T-cell (primary cell): ENCODE results near the gene PSMD12. TPM values are rescaled to one million over a fixed set of nuclear protein-coding genes. Genes with fewer than 3 reads are reported as not detected.

ENCODE experiments used
- ATAC-seq, 4 experiments: fragments of 200-7000 bp in 3 of 4; fragments of 150-1000 bp in 1 of 4; cut with Tn5 transposase; replicated peaks in 1 of 4; 1 replicate in 3 of 4; 2 replicates in 1 of 4; pipeline ENCODE4 v1.10.0; 2021; ENCODE audit warnings: moderate library complexity in 3 of 4, mild to moderate bottlenecking in 2 of 4, moderate number of reproducible peaks in 1 of 4
- CTCF ChIA-PET, 2 donors: fragments of 300-600 bp; sonication (Branson Sonifier 250); formaldehyde crosslinking; loops; one replicate each; lab custom pipeline; 2022; ENCODE audit warnings: antibody characterized with exemption in 2 of 2; lab: Charles Lee
- POLR2A ChIA-PET, 2 donors: fragments of 300-600 bp; sonication (Branson Sonifier 250); formaldehyde crosslinking; loops; one replicate each; lab custom pipeline; 2022; ENCODE audit warnings: antibody characterized with exemption in 2 of 2; lab: Charles Lee
- DNase-seq, 35 experiments: peaks; one replicate each; pipeline versions ENCODE4 v3.0.0 to v3.0.0-alpha.2; 2013 to 2023
- H3K27ac ChIP-seq: one replicate; pipeline ENCODE4 v1.5.1; 2013; ENCODE audit warnings: low read length
- H3K27me3 ChIP-seq, 2 experiments: replicated peaks in 1 of 2; 1 replicate in 1 of 2; 2 replicates in 1 of 2; pipeline versions ENCODE4 v1.6.1 to v1.7.0; 2013; ENCODE audit warnings: low read length in 1 of 2, mixed read lengths in 1 of 2; ENCODE audit not compliant: control insufficient read depth in 2 of 2, insufficient read depth in 2 of 2; ENCODE audit errors: extremely low read depth in 1 of 2
- H3K36me3 ChIP-seq, 2 donors: 1 replicate in 1 of 2; 2 replicates in 1 of 2; pipeline versions ENCODE4 v1.6.1 to v1.7.0; 2013; ENCODE audit warnings: low read length in 1 of 2; ENCODE audit not compliant: control insufficient read depth in 2 of 2, insufficient read depth in 1 of 2; ENCODE audit errors: extremely low read depth in 1 of 2
- H3K4me1 ChIP-seq, 2 experiments: 1 replicate in 1 of 2; 2 replicates in 1 of 2; pipeline versions ENCODE4 v1.6.1 to v1.7.0; 2013; ENCODE audit warnings: low read length in 2 of 2, mixed read lengths in 1 of 2; ENCODE audit not compliant: insufficient read depth in 2 of 2, control insufficient read depth in 1 of 2; ENCODE audit errors: extremely low read depth in 1 of 2
- H3K4me3 ChIP-seq, 2 donors: 1 replicate in 1 of 2; 2 replicates in 1 of 2; pipeline versions ENCODE4 v1.5.1 to v1.7.0; 2013; ENCODE audit warnings: mild to moderate bottlenecking in 2 of 2, low read length in 1 of 2, moderate library complexity in 1 of 2; ENCODE audit not compliant: control insufficient read depth in 1 of 2; ENCODE audit errors: extremely low read depth in 1 of 2
- H3K9me3 ChIP-seq: 2 replicates; pipeline ENCODE4 v1.7.0; 2013
- H3K27ac Mint-ChIP-seq, 2 donors: one replicate each; pipeline ENCODE4 v1.8.0; 2020 to 2021; ENCODE audit warnings: mild to moderate bottlenecking in 2 of 2, mixed read lengths in 2 of 2
- H3K27me3 Mint-ChIP-seq, 2 donors: one replicate each; pipeline ENCODE4 v1.8.0; 2021 to 2022; ENCODE audit warnings: mixed read lengths in 2 of 2
- H3K36me3 Mint-ChIP-seq: one replicate; pipeline ENCODE4 v1.8.0; 2021; ENCODE audit warnings: mixed read lengths
- H3K4me1 Mint-ChIP-seq, 3 donors: one replicate each; pipeline ENCODE4 v1.8.0; 2020 to 2022; ENCODE audit warnings: mixed read lengths in 3 of 3, mild to moderate bottlenecking in 1 of 3
- H3K4me3 Mint-ChIP-seq, 3 donors: one replicate each; pipeline ENCODE4 v1.8.0; 2020 to 2022; ENCODE audit warnings: mild to moderate bottlenecking in 3 of 3, mixed read lengths in 3 of 3, moderate library complexity in 3 of 3
- H3K9me3 Mint-ChIP-seq, 3 donors: one replicate each; pipeline ENCODE4 v1.8.0; 2020 to 2022; ENCODE audit warnings: mixed read lengths in 3 of 3
- WGBS: methylation state at CpG from one replicate; pipeline ENCODE4 v1.1.5; 2013; ENCODE audit warnings: missing lambda C conversion rate; ENCODE audit not compliant: insufficient coverage; 5-methylcytosine and 5-hydroxymethylcytosine counted together
- total RNA-seq, 35 experiments: library from RNA in 6 of 35; stranded (reverse) in 6 of 35; fragments of 120-200 nt in 1 of 35; gene quantifications; one replicate each; pipeline versions ENCODE4 v1.2.1 to v1.2.4 and lab custom pipeline; 2013 to 2026

The PSMD12 gene
- total RNA-seq, 5 donors from 2014 or later (not counting 1 experiment from before 2014, with no cell fraction given): 28.1 to 49.9 (median 37.7) TPM

- peak overlapping the region; percentile 95 to 96 for H3K27ac Mint-ChIP-seq
- ATAC-seq (peak; percentile 8 to 14 (median 10)), DNase-seq (peak in 1 of 35 experiments; percentile 53)
- H3K9me3 Mint-ChIP-seq: no peaks in the 10 kb centered on the region
- no peaks in the 10 kb centered on the region for H3K9me3 ChIP-seq
- H3K4me1 ChIP-seq: peaks cover 18 to 24% of the 10 kb centered on the region in 2 experiments
- WGBS: 0% methylated on average over 8 of the region's 11 CpGs
- H3K27me3 ChIP-seq: no peaks in the 10 kb centered on the region
- ChIA-PET POLR2A (interaction anchor here in 1 of 2 donors (0.6 kb wide), 3 partner anchors 15 to 351 kb away, joined by 4 to 9 read pairs (median 6); no protein-coding TSS in a partner anchor), CTCF (interaction anchor here (0.5 to 4.5 kb wide), 4 partner anchors 11 to 797 kb away, joined by 4 to 30 read pairs (median 9); partner anchors contain the start of gene PITPNC1 (in 1 of the 2))
- no peaks in the 10 kb centered on the region for H3K27me3 Mint-ChIP-seq
- peaks cover 53 to 56% (median 54%) of the 10 kb centered on the region in 3 donors for H3K4me1 Mint-ChIP-seq
- H3K4me3 Mint-ChIP-seq: peak overlapping the region; percentile 87 to 96 (median 92)
- peak overlapping the region; percentile 94 for H3K27ac ChIP-seq
- peaks cover 0 to 7% of the 10 kb centered on the region in 2 donors for H3K36me3 ChIP-seq
- peaks cover 8% of the 10 kb centered on the region for H3K36me3 Mint-ChIP-seq
- peak overlapping the region; percentile 94 to 97 for H3K4me3 ChIP-seq
These were observed 612 bp downstream of the PSMD12 start for GRCh38 chr17:67365738-67366192.

GRCh38 chr17:67364847-67365737, 1.3 kb downstream of the PSMD12 start:
- H3K36me3 Mint-ChIP-seq: peaks cover 9% of the 10 kb centered on the region
- Histone ChIP-seq H3K36me3 (peaks cover 0 to 12% of the 10 kb centered on the region in 2 donors), H3K27me3 (no peaks in the 10 kb centered on the region), H3K4me3 (peak overlapping the region; percentile 94 to 97), H3K27ac (peak overlapping the region; percentile 94), H3K9me3 (no peaks in the 10 kb centered on the region), H3K4me1 (peaks cover 23 to 27% of the 10 kb centered on the region in 2 experiments)
- no peaks in the 10 kb centered on the region for H3K9me3 Mint-ChIP-seq
- peaks cover 59 to 62% (median 60%) of the 10 kb centered on the region in 3 donors for H3K4me1 Mint-ChIP-seq
- peak overlapping the region; percentile 87 to 96 (median 92) for H3K4me3 Mint-ChIP-seq
- ChIA-PET POLR2A (interaction anchor here (0.6 to 0.7 kb wide), 5 partner anchors 108 to 374 kb away, joined by 3 to 9 read pairs (median 6); no protein-coding TSS in a partner anchor), CTCF (interaction anchor here (0.5 to 4.5 kb wide), 7 partner anchors 8 to 798 kb away, joined by 3 to 30 read pairs (median 5); partner anchors contain the start of gene PITPNC1 (in 1 of the 2))
- WGBS: 32% methylated on average over 9 of the region's 26 CpGs
- H3K27me3 Mint-ChIP-seq: no peaks in the 10 kb centered on the region
- no peak for DNase-seq
- H3K27ac Mint-ChIP-seq: peak overlapping the region; percentile 95 to 96
- ATAC-seq: no peak

GRCh38 chr17:67362173-67362572, 4.2 kb downstream of the PSMD12 start:
- CTCF ChIA-PET: interaction anchor here (0.6 to 3.1 kb wide), 4 partner anchors 13 to 355 kb away, joined by 3 to 15 read pairs (median 5); partner anchors contain the start of gene NOL11 (in 1 of the 2)

GRCh38 chr17:67360880-67361279, 5.5 kb downstream of the PSMD12 start:
- Histone ChIP-seq H3K27me3 (no peaks in the 10 kb centered on the region), H3K4me1 (peaks cover 30 to 41% of the 10 kb centered on the region in 2 experiments), H3K4me3 (no peak overlapping the region), H3K36me3 (peaks cover 0 to 23% of the 10 kb centered on the region in 2 donors), H3K9me3 (no peaks in the 10 kb centered on the region), H3K27ac (peak overlapping the region; percentile 40)
- H3K27me3 Mint-ChIP-seq: no peaks in the 10 kb centered on the region
- DNase-seq (no peak), ATAC-seq (no peak)
- no peaks in the 10 kb centered on the region for H3K9me3 Mint-ChIP-seq
- H3K27ac Mint-ChIP-seq: peak overlapping the region; percentile 74 to 78
- no CpG with 5 or more reads among the region's 1 CpG for WGBS
- peak overlapping the region in 2 of 3 donors; percentile 4 to 51 for H3K4me3 Mint-ChIP-seq
- ChIA-PET CTCF (interaction anchor here (0.6 to 3.1 kb wide), 4 partner anchors 14 to 299 kb away, joined by 3 to 15 read pairs (median 4); no protein-coding TSS in a partner anchor), POLR2A (no interaction called here)
- H3K4me1 Mint-ChIP-seq: peaks cover 73 to 77% (median 74%) of the 10 kb centered on the region in 3 donors
- peaks cover 15% of the 10 kb centered on the region for H3K36me3 Mint-ChIP-seq

More at GRCh38 chr17:67362173-67362572, 4.2 kb downstream of the PSMD12 start:
- H3K27me3 Mint-ChIP-seq: no peaks in the 10 kb centered on the region
- no peak for DNase-seq
- Histone ChIP-seq H3K4me3 (no peak overlapping the region), H3K27ac (no peak overlapping the region), H3K4me1 (peaks cover 33 to 41% of the 10 kb centered on the region in 2 experiments), H3K9me3 (no peaks in the 10 kb centered on the region), H3K27me3 (no peaks in the 10 kb centered on the region), H3K36me3 (peaks cover 0 to 14% of the 10 kb centered on the region in 2 donors)
- peaks cover 77 to 82% (median 79%) of the 10 kb centered on the region in 3 donors for H3K4me1 Mint-ChIP-seq
- POLR2A ChIA-PET: no interaction called here
- peak overlapping the region; percentile 60 to 71 for H3K27ac Mint-ChIP-seq
- ATAC-seq: no peak
- 54% methylated on average over 5 of the region's 9 CpGs for WGBS
- H3K9me3 Mint-ChIP-seq: no peaks in the 10 kb centered on the region
- H3K4me3 Mint-ChIP-seq: peak overlapping the region in 2 of 3 donors; percentile 10 to 29
- peaks cover 12% of the 10 kb centered on the region for H3K36me3 Mint-ChIP-seq

DNA sequence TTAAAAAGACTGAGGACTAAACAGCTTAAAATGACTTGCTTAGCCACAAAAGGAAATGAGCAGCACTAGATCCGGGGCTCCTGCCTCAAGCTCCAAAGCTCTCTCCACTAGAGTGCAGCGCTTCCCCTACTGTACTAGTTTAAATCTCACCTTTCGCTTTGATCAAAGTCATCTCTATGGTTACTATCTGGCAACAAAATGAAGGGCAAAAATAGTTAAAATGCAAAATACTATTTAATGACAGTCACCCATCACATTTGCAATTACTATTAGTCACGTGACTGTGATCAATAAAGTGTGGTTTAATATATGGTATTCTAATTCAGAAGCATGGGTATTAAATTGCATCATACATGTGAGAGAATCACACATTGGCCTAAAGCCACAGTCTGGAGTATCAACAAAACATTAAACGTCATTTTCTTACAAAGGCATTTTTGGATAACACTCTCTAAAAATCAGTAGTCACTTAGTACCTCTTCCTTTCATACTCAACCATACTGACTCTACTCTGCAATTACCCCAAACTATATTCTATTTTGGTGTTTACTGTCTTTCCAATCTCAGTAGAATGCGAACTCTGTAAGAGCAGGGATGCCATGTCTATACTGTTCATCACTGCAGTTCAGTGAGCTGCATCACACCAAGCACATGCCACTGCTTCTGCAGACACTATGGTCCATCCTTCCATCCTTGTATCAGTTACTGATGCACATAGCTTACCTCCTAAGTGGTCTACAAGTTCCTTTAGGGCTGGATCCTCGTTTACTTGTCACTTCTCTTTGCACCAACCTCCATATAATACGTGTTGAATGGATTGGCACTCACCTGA, 6.2 kb downstream of the PSMD12 start:
- Mint-ChIP-seq H3K4me1 (peaks cover 66 to 73% (median 68%) of the 10 kb centered on the region in 3 donors), H3K36me3 (peaks cover 22% of the 10 kb centered on the region), H3K9me3 (no peaks in the 10 kb centered on the region), H3K4me3 (peak overlapping the region; percentile 37 to 51 (median 43)), H3K27ac (peak overlapping the region; percentile 74 to 78), H3K27me3 (no peaks in the 10 kb centered on the region)
- Histone ChIP-seq H3K36me3 (peaks cover 0 to 27% of the 10 kb centered on the region in 2 donors), H3K27ac (peak overlapping the region; percentile 40), H3K4me1 (peaks cover 24 to 38% of the 10 kb centered on the region in 2 experiments), H3K9me3 (no peaks in the 10 kb centered on the region), H3K4me3 (no peak overlapping the region), H3K27me3 (no peaks in the 10 kb centered on the region)
- ChIA-PET CTCF (interaction anchor here (0.5 to 3.1 kb wide), 19 partner anchors 9 to 359 kb away, joined by 3 to 27 read pairs (median 4); partner anchors contain the start of gene PITPNC1 (in 1 of the 2)), POLR2A (interaction anchor here in 1 of 2 donors (0.9 kb wide), 1 partner anchor 22 kb away, joined by 3 read pairs; no protein-coding TSS in a partner anchor)
- 56% methylated on average over 4 of the region's 8 CpGs for WGBS
- peak; percentile 86 to 99 (median 91) for ATAC-seq
- peak in 33 of 35 experiments; percentile 33 to 79 (median 58) for DNase-seq
